GM21786 (cell line): ENCODE results near the gene ERFE.
"Not testable (repeated sequence)": the region's sequence is repeated elsewhere in the genome, so short reads cannot be mapped to it uniquely, and the experiment has no call there.

Experiments
- ATAC-seq: cut with Tn5 transposase; IDR thresholded peaks from one replicate; pipeline ENCODE4 v1.9.1; 2021; ENCODE audit not compliant: unreplicated experiment

ERFE gene

DNA sequence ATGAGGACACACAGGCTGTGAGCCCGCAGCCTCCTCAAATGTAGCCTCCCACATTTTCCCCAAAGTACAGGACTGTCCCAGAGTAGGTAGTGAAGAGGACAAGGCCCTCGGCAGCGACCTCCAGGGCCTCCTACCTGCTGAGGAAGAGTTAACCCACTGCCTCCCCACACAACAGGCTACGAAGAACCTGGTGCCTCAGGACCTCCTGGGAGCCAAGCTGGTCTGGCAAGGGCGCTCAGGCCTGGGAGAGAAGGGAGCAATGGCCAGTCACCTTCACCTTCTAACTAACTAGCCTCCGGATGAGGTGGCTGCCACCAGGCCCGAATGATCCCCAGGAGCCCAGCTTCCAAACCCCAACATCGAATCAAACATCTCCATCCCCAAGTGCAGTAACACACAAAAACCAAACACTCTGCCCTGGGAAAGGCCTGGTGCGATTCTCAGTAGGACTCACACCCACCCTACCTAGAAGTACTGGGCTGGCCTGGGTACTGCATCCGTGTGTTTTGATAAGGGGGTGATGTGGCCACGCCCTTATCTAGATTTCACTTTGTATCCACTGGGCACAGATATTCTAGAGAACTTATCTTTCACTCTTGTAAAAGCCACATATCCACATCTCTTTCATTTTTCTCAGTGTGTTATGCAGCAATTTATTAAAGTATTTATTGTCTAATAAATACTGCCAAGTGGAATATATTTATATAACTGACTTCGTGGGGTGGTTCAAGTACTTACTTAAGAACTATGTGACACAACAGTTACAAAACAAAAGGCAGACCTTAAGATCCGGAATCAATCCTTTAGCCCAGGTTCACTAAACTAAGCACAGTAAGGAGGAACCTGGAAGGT lies 9.7 kb downstream of the ERFE start:
- no peak for ATAC-seq

DNA sequence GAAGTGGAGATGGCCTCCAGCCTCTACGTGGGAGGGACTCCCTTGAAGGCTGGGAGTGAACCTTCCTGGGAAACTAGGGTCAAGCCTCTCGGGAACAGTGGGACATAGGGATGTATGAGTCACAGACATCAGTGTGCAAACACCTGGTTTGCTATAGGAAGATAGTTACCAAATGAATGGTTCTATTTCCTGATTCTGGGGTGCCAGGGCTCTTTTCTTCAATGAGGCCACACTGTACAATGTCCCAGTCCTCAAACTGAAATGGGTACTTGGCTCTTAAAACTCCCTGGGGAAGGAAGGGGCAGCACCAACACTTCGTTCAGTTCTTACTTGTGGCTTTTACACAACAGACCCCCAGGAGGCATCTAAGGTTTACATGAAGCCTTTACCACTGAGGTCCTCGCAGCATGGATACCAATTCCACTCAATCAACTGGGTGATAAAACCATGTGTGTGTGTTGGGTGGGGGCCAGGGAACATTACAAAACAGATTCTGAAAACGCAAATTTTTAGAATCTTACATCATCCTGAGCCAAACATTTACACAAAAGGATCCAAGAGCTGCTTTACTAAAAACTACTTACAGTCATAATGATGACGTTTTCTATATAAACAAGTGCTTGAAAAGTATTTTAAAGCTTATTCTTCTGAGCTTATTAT lies 10.4 kb downstream of the ERFE start:
- ATAC-seq = no peak

DNA sequence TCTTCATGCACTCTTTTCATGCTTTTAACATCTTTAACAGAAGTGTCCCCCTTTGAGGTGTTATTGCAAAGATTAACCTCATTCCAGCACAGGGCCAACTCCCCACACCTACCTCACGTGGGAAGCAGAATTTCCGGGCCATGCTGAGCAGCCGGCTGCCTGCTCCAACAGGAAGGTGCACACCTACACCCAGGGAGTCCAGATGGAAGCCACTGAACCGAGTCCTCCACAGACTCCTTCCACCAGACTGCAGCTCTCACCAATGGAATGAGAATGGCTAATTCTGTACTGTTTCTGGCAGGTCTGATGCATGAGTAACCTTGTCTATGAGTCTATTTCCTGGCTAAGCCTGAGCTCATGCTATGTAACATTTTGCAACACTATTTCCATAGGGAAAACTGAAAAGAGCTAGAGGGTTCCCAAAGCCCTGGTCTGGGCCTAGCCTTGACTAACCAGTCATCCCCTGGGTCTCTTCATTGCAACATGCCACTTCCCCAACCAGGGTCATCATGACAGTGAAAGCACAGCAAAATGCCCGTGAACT lies 11.0 kb downstream of the ERFE start:
- ATAC-seq = no peak

DNA sequence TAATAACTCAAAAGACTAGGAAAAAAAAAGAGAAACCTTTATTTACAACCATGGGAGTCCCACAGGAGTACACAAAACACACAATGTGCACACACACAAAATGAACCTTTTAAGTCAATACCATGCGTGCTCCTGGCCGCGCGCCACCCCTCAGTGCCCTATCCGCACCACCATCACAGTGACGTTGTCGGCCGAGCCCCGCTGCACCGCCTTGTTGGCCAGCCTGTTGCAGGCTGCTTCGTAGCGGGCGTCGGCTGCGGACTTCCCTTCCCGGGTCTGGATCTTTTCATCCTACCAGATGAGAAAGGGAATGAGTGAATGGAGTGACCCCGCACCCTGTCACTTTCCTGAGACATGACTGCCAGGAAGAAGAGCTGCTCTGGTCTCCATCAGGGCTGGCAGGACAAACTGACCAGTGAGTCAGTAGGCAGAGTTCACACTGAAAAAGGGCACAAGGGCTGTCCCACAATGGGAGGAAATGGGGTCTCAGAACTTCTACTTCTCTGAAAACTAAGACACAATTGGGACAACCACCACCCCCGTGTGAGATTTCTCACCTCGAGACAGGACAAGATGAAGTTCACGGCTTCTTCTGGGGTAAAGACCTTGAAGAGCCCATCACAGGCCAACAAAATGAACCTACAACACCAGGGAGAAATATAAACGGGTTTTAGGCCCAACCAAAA lies 11.8 kb downstream of the ERFE start:
- no peak for ATAC-seq

DNA sequence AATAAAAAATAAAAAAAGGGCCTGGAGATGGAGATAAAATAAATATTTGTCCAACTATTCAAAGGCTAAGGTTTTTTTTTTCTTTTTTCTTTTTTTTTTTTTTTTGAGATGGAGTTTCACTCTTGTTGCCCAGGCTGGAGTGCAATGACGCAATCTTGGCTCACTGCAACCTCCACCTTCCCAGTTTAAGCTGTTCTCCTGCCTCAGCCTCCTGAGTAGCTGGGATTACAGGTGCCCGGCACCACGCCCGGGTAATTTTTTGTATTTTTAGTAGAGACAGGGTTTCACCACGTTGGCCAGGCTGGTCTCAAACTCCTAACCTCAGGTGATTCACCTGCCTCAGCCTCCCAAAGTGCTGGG lies 12.3 kb downstream of the ERFE start:
- ATAC-seq = not testable (repeated sequence)

DNA sequence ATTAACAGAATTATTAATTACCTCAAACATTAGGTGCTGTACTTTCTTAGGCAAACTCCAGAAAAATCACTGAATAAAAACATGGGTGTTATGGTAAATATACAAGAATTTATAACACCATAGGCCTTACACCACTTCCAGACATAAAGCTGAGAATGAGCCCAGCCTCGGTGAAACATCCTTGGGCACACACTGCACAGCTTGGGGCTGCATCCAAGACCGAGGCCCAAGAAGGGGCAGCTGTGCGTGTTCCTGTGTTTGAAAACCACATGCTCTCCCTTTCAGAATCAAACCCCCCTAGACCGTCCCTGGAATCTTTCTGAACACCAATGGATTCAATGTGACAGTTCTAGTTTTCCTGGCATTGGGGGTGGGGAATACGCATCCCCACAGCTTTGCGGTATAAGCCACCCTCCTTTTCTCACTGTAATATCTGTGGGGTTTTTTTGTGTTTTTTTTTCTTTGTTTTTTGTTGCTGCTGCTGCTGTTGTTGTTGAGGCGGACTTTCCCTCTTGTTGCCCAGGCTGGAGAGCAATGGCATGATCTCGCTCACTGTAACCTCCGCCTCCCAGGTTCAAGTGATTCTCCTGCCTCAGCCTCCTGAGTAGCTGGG lies 12.9 kb downstream of the ERFE start:
- no peak for ATAC-seq

DNA sequence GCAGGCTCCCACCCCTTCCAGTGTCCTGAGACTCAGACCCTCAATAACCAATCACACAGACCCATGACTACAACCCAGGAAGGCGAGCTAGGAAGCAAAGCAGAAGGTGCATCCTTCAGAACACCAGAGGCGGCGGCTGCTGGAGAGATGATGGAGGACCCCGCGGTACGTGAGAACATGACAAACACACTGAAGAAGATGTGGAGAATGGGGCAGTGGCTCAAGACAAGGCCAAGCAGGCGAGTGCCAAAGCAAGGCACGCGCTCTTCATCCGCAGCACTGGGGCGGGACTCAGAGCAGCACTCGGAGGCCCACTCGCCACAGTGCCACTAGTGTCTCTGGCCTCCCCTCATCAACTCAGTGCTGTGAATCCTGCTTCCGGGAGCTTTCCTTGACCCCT lies 13.7 kb downstream of the ERFE start:
- ATAC-seq = no peak

DNA sequence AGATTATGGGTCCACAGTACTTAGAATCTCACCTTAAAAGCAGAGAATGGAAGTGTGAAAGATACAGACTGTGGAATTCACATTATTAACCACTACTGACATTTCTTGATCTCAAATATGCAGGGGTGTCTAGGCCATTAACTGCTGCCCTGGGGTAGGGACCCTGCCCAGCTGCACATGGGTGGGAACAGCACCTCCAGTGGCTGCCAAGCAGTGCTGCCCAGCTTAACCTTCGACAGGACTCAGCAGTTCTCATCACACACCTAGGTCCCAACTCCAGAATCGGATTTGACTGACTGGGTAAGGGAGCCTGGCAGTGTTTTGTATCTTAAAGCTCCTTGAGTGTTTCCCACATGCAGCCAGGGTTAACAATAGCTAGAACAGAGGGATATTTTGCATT lies 14.9 kb downstream of the ERFE start:
- ATAC-seq = no peak

DNA sequence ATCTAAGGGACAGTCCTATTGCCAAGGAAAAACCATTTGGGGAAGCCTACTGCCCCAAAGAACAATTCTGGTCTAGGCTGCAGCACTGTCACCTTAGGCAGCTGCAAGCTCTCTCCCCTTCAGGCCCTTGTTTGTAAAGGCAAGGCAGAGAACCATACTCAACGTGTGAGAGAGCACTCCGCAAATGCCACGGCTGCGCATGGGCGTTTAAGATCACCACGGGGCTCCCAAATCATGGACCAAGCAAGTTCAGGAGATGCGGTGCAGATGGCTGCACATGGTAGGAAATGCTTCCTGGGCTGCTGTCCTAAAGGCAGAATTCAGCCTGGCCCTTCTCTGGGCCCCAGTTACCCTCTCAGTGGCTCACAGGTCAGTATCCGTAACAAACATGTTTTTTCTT lies 15.5 kb downstream of the ERFE start:
- no peak for ATAC-seq

DNA sequence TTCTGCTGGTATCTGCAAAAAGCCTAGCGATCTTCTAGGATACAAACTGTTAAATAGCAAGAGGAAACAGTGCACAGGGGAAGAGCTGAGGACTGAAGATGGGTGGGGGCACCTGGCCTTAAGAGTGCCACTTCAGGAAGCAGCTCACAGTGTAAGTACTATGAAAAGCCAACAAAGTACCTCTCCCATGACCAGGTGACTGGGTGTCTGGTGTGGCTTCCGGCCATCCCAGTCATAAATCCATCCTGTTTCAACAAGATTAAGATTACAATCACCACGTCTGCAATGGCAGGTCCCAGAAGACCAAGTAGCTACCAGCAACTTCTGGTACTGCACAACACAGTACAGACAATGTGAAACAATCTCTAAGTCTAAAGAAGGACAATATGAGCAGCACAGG lies 15.9 kb downstream of the ERFE start:
- ATAC-seq = no peak

DNA sequence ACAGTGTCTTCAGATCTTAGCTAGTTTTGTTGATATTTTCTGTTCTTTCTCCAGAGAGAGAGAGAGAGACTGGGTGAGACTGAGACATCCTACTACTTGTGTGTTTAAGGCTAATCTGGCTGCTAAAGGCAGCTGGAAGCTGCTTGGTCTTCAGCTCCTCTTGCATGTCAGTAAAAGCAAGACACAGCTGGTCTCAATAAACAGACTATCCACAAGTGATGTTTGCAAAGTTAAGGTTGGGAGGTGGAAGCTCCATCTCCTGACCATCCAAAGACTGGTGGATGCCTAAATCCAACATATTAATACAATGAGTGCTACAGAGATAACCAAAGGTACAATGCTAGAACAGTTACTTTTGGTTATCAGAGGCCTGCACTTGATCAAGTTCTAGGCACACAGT lies 17.8 kb downstream of the ERFE start:
- no peak for ATAC-seq

DNA sequence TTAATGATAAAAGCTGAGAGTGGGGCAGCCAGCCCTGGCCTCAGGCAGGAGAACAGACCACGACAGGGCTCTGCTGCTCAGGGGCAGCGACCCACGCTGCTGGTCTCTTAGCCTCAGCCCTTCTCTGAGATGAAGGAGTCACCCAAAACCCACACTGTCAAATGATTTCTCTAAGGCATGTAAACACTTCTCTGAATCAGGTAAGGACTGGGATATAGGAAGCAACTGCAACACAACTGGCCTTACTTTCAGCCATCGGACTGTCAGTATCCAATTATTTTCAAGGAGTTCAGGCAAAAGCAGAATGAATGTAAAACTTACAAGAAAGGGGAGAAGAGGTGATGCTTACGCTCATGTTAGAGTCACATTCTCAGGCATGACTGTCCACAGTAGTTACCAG lies 21.8 kb downstream of the ERFE start:
- no peak for ATAC-seq

DNA sequence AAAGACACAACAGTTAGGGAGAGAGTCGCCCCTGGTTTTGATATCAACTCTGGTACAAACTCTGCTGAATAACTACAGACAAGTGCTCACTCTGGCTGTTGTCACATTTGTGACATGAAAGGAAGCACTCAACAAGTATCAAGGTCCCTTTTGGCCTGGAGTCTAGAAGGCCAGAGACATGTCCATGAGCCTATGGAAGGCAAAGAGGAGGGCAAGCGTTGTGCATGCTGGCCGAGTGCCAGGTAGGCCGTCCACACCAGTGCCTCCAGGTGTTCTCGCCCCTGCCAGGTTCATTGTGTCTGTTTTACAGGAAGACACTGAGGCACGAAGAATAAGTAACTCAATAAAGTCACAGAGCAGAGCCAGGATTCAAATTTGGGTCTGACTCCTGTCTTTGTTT lies 23.6 kb downstream of the ERFE start:
- ATAC-seq = no peak

DNA sequence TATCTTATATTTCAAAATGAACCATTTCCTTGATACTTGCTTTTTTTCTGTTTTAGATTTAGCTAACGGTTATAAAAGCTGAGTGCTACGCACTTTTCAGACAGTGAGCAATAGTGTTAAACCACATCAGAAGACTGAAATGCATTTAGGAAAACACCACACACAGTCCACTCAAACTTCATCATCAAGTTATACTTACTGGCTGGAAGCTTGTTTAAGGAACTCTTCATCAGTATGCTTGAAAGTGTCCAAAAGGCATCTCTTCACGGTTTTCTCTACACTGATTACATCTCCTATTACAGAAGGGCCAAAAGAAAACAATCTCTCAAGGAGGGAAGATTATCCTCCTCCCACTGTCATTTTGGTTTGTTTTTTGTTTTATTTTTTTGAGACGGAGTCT lies 25.1 kb downstream of the ERFE start:
- ATAC-seq = no peak

DNA sequence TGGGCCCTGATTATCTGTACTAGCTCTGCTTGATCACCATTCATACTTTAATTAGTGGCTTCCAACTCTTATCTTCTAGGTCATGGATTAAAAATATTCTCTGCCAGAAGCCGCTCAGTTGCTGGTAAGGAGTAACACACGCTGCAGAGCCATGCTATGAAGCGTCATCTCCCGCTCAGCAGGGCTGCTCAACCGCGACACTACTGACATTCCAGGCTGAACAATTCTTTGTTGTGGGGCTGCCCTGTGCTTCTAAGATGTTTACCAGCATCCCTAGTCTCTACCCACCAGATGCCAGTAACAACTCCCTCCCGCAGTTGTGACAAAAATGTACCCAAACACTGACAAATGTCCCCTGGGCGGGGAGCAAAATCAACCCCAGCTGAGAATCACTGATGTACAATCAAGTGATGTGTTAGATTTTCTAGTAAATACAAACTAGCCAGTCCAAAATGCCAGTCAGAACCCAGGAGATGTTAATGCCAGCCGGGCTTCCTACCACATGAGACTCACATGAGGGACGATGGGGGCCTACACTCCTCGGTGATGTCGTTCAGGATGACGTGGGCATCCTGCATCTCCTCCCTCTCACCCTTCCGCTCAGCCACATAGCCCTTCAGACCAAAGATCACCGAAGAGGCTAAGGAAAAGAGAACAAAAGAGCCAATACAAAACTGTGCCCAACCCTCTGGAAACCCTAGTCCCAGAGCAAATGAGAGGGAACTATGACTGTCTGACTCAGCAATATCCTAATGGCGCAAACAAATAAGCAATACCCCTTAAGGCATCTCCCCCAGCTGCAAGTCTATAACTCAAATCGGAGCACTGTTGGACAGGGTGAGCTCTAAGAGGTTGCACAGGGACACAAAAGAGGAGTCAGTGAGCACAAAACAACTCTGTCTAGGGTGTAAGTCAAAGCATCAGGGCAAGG lies 29.1 kb downstream of the ERFE start:
- ATAC-seq = no peak

DNA sequence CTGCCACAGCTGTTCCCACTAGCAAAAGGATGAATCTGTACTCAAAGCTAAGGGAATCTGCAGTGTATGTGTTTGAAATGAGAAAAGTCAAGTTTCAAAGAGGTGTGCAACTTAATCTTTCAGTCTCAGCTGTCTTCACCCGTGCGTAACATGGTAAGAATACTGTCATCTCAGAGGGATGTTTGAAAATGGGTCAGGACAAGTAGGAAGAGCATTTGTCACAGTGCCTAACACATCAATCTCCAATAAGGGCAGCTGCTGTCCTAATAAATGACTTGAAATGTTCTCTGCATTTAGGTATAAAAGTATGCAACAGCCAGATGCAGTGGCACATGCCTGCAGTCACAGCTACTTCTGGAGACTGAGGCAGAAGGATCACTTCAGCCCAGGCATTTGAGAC lies 31.7 kb downstream of the ERFE start:
- ATAC-seq = no peak

DNA sequence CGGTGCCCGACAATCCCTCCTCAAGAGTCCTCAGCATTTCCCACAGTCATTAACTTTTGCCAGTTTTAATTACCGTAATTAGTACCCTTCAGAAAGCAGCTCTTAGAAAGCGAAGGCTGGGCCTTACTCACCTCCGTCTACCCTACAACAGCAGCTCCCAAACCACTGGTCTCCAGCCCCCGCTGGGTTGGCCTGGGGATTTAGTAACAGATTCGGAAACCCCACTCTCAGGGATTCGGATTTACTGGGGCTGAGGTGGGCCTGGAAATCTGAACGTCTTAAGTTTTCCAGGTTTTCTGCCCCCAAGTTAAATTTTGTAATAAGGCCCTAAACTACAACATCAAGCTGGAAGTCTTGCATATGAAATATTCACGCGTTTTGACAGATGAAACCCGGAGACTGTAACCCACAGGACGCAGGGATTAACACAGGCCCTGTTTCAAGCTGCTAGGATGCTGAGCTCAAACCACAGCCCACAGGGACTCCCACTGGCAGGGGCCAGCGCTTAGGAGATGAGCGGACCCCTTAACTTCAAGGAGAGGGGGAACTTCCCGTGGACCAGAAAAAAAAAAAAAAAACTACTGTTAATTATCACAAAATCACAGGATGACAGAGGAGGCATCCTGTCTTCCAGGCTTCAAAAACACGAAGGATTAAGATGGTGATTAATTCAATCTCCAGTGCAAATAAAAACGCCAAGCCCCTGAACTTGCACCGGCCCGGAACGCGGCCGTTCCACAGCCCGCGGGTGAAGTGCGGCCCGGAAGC lies 43.7 kb downstream of the ERFE start:
- ATAC-seq = no peak

DNA sequence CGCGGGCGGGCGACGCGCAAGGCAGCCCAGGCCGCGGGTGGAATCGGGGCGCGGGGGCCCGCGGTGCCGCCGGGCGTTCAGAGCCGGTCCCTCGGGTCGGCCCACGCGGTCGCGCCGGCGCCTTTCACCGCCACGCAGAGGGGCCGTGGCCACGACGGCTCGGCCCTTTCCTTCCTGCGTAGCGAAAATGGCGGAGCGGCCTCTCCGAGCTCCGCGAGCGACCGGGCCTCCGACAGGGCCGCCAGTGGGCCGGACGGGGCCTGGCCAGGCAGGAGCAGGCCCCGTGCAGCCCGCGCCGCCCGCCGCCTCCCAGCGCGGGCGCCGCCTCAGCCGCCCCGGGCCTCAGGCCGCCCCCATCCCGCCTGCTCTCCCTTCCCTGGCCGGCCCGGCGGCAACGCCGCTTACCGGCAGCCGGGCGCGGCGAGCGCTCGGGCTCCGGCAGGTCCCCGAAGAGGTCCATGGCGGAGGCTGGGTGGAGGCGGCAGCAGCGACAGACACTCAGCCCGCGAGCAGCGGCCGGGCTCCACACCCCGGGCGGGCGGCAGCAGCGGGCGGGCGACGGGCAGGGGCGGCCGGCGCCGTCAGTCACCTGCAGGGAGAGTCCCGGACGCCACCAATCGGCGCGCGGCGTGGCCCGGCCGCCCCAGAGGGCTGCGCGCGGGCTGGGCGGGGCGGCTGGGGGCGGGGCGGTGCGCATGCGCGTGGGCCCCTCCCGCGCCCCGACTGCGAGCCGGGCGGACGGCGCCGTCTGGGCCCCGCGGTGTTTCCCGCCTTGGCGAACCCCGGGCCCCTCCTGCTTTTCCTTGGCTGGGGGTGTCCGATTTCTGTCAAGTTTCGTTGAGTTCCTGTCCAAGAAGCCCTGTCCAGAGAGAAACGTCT lies 44.6 kb downstream of the ERFE start, which contains the start of gene ILKAP:
ILKAP (minus strand) TSS at position 602 of the 879 bp plus-strand sequence; CDS start at position 460, 142 bp downstream.
- ATAC-seq = peak; percentile 95
